ENCODE measurements around the gene SLC7A10. TPM values are rescaled to one million over a fixed set of nuclear protein-coding genes. Genes with fewer than 3 reads are reported as not detected.
"Not testable (repeated sequence)": the region's sequence is repeated elsewhere in the genome, so short reads cannot be mapped to it uniquely, and the experiment has no call there.

Gene SLC7A10
- total RNA-seq, 1 donor from 2014 or later = 0.62 TPM

DNA sequence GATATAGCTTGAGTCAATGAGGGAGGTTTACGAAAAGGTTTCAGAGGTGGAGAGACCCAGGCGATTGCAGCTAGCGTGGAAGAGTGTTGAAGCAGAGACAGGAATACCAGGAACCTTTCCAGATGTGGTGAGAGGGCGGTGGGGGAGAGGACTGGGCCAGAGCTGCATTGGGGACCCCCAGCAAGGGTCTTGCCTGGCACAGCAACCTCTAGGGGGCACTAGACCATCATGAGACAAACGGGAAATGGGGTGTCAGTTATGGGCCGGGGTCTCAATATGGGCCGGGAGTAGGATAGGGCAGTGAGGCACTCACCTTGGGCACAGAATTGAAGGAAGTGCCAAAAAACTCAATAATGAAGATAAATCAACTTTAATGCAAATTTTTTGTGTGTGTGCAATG, 33.6 kb downstream of the SLC7A10 start:
- no peak overlapping the region for H3K4me3 ChIP-seq
- no peak overlapping the region for H3K27ac ChIP-seq
- intact Hi-C loops (cut with DNase I) = no loop called here
- H3K36me3 ChIP-seq = no peaks in the 10 kb centered on the region
- no peak for ATAC-seq
- no peaks in the 10 kb centered on the region for H3K9me3 ChIP-seq
- peaks cover 9% of the 10 kb centered on the region for H3K4me1 ChIP-seq
- TF ChIP-seq CTCF (IDR thresholded peaks at IDR 0.05) = no peak
- peaks cover 10% of the 10 kb centered on the region for H3K27me3 ChIP-seq (ENCODE audit: low read depth)
- peak; percentile 20 for DNase-seq

DNA sequence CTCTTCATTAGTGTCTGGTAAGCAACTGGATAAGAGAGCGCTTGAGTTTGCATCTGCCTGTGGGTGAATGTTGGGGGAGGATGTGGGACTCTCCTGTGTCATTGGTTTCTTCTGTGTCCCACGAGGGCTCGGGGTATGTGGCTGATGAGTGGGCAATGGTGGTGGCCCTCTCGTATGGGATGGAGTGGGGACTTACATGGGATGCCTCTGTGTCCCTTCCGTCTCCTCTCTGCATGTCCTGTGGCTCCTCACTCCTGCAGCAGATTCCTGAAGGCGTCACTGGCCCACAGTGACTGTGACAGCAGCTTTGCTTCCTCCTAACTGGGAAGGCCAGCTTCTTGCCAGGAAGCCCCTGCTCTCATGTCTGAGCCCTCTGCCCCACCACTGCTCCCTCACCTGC, 34.1 kb downstream of the SLC7A10 start:
- no peaks in the 10 kb centered on the region for H3K36me3 ChIP-seq
- H3K27me3 ChIP-seq (ENCODE audit: low read depth) = peaks cover 10% of the 10 kb centered on the region
- no peak for TF ChIP-seq CTCF (IDR thresholded peaks at IDR 0.05)
- no peak overlapping the region for H3K4me3 ChIP-seq
- intact Hi-C loops (cut with DNase I) = no loop called here
- DNase-seq = no peak
- peaks cover 9% of the 10 kb centered on the region for H3K4me1 ChIP-seq
- no peak for ATAC-seq
- H3K9me3 ChIP-seq = no peaks in the 10 kb centered on the region
- H3K27ac ChIP-seq = no peak overlapping the region

DNA sequence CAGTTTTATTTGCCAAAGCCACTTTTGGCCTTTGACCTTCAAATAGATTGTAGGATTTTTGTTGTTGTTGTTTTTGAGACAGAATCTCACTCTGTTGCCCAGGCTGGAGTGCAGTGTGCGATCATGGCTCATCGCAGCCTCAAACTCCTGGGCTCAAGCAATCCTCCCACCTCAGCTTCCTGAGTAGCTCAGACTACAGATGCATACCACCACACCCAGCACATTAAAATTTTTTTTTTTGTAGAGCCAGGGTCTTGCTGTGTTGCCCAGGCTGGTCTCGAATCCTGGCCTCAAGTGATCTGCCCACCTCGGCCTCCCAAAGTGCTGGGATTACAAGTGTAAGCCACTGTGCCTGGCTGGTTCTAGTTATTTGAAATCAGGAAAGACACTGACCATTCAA, 34.6 kb downstream of the SLC7A10 start:
- H3K9me3 ChIP-seq; intact Hi-C loops (cut with DNase I); H3K4me1 ChIP-seq; H3K27ac ChIP-seq; ATAC-seq; H3K27me3 ChIP-seq (ENCODE audit: low read depth); H3K4me3 ChIP-seq; DNase-seq; H3K36me3 ChIP-seq: not testable (repeated sequence)

- no peak for ATAC-seq
- TF ChIP-seq CTCF (IDR thresholded peaks at IDR 0.05) = no peak
- intact Hi-C loops (cut with DNase I) = no loop called here
- peaks cover 6% of the 10 kb centered on the region for H3K4me1 ChIP-seq
- no peak overlapping the region for H3K4me3 ChIP-seq
- no peaks in the 10 kb centered on the region for H3K9me3 ChIP-seq
- H3K36me3 ChIP-seq = no peaks in the 10 kb centered on the region
- H3K27ac ChIP-seq = no peak overlapping the region
- no peak for DNase-seq
- peaks cover 10% of the 10 kb centered on the region for H3K27me3 ChIP-seq (ENCODE audit: low read depth)
Observed at GRCh38 chr19:33189453-33189852, 36.2 kb downstream of the SLC7A10 start.

DNA sequence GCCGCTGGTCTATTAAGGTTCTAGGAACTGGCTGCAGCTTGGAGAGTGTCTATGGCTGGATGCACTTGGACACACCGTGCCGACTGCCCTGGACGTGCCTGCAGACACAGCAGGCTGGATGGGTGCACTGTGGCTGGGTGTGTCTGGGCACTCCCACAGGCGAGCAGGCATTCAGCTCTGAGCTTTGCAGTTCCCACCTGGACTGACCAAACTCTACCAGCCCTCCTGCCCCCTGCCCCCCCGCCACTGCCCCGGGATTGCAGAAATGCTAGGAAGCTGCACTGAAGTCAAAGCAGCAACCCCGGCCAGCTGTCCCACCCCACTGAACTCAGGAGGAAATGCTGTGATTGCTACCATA, 38.5 kb downstream of the SLC7A10 start:
- H3K9me3 ChIP-seq = no peaks in the 10 kb centered on the region
- intact Hi-C loops (cut with DNase I) = no loop called here
- no peaks in the 10 kb centered on the region for H3K36me3 ChIP-seq
- ATAC-seq (no peak), DNase-seq (peak; percentile 43)
- no peak for TF ChIP-seq CTCF (IDR thresholded peaks at IDR 0.05)
- H3K4me3 ChIP-seq = no peak overlapping the region
- H3K4me1 ChIP-seq = peaks cover 7% of the 10 kb centered on the region
- H3K27ac ChIP-seq = no peak overlapping the region
- peaks cover 1% of the 10 kb centered on the region for H3K27me3 ChIP-seq (ENCODE audit: low read depth)

DNA sequence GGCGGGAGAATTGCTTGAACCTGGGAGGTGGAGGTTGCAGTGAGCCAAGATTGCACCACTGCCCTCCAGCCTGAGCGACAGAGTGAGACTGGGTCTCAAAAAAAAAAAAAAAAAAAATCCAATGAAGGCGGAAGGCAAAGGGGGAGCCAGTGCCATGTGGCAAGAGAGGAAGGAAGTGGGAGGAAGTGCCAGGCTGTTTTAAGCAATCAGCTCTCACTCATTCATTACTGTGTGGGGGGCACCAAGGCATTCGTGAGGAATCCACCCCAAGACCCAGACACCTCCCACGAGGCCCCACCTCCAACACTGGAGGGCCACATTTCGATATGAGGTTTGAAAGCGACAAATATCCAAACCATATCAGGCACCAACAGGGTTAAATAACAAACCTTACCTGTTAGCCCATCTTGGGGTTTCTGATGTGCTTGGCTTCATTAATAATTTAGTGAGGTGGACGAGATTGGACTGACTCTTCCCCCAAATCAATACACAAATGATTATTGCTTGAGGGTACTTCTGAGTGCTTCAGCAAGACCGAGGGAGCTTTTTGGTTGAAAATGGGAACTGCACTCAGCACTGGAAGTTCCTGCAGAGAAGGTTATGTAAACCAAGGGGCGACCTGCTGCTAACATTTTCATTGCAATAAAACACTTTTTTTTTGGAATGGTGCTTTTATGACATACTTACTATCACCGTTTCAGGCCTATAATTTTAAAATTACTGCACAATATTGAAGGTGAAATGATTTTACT, 39.0 kb downstream of the SLC7A10 start:
- TF ChIP-seq CTCF (IDR thresholded peaks at IDR 0.05) = no peak
- DNase-seq (peak; percentile 39), ATAC-seq (peak in 1 of 2 donors; percentile 52)
- no peak overlapping the region for H3K27ac ChIP-seq
- no peaks in the 10 kb centered on the region for H3K9me3 ChIP-seq
- H3K4me1 ChIP-seq = peaks cover 7% of the 10 kb centered on the region
- H3K4me3 ChIP-seq = no peak overlapping the region
- H3K36me3 ChIP-seq = no peaks in the 10 kb centered on the region
- intact Hi-C loops (cut with DNase I) = no loop called here
- H3K27me3 ChIP-seq (ENCODE audit: low read depth) = no peaks in the 10 kb centered on the region

All from lower lobe of right lung (tissue), 2 donors.